Measurements from ENCODE around the gene MANEAL.
A peak's percentile ranks its signal among the peaks of the same experiment; 100 is the strongest.

The MANEAL gene

GRCh38 chr1:37782491-37782890, 11.2 kb upstream of the MANEAL start:
- no peak for DNase-seq

GRCh38 chr1:37792943-37793686, 532 bp upstream of the MANEAL start:
- DNase-seq = no peak

GRCh38 chr1:37794372-37795339, 1.0 kb downstream of the MANEAL start:
- no peak for DNase-seq

GRCh38 chr1:37795340-37796125, 1.9 kb downstream of the MANEAL start:
- DNase-seq = peak; percentile 67 to 73

- DNase-seq = no peak
Observed at GRCh38 chr1:37797750-37798345, 4.2 kb downstream of the MANEAL start.

GRCh38 chr1:37802439-37802838, 8.8 kb downstream of the MANEAL start:
- DNase-seq = no peak

GRCh38 chr1:37807220-37807554, 13.5 kb downstream of the MANEAL start:
- no peak for DNase-seq

- DNase-seq = peak; percentile 95 to 96
Observed at GRCh38 chr1:37807555-37808368, 14.1 kb downstream of the MANEAL start, which contains the start of the genes C1orf122 and YRDC. TSS of gene C1orf122 (plus strand) at chr1:37807790. CDS start at chr1:37808405, 615 bp downstream. TSS of gene YRDC (minus strand) at chr1:37808208. CDS start at chr1:37808180, 28 bp downstream.

- no peak for DNase-seq
Observed at GRCh38 chr1:37808369-37809319, 15.0 kb downstream of the MANEAL start.

GRCh38 chr1:37809942-37810341, 16.3 kb downstream of the MANEAL start:
- no peak for DNase-seq

GRCh38 chr1:37811027-37811655, 17.5 kb downstream of the MANEAL start:
- peak; percentile 72 to 78 for DNase-seq

GRCh38 chr1:37813529-37814145, 20.0 kb downstream of the MANEAL start:
- DNase-seq = no peak

- no peak for DNase-seq
Observed at GRCh38 chr1:37814252-37814651, 20.6 kb downstream of the MANEAL start.

GRCh38 chr1:37817481-37817880, 23.8 kb downstream of the MANEAL start:
- DNase-seq = no peak

GRCh38 chr1:37821481-37821880, 27.8 kb downstream of the MANEAL start:
- DNase-seq = no peak

- DNase-seq = no peak
Observed at GRCh38 chr1:37822906-37823815, 29.5 kb downstream of the MANEAL start.

- DNase-seq = no peak
Observed at GRCh38 chr1:37824001-37824400, 30.4 kb downstream of the MANEAL start.

- no peak for DNase-seq
Observed at GRCh38 chr1:37825506-37825905, 31.9 kb downstream of the MANEAL start.

Data from activated T-cell treated with anti-CD3 and anti-CD28 coated beads, Interleukin-2, amount 50 U/mL, for 48 hours (primary cell).